Left lung (tissue), 10 donors: ENCODE data around the gene ZNF76. TPM values are rescaled to one million over a fixed set of nuclear protein-coding genes. Genes with fewer than 3 reads are reported as not detected.
"Not testable (repeated sequence)": the region's sequence is repeated elsewhere in the genome, so short reads cannot be mapped to it uniquely, and the experiment has no call there.

ENCODE experiments used
- ATAC-seq: fragments of 200-7000 bp; cut with Tn5 transposase; one replicate; pipeline ENCODE4 v1.9.1; 2020; ENCODE audit warnings: moderate library complexity
- DNase-seq, 4 donors: peaks; one replicate each; pipeline ENCODE4 v3.0.0-alpha.2; 2013 to 2020
- H3K27ac ChIP-seq, 2 donors: fragments of 200-600 bp; sonication (generic) in 1 of 2; one replicate each; pipeline versions ENCODE4 v1.5.0 to v1.8.0; 2020 to 2021
- H3K27me3 ChIP-seq, 2 donors: fragments of 200-600 bp; sonication (generic) in 1 of 2; one replicate each; pipeline versions ENCODE4 v1.5.0 to v1.8.0; 2020 to 2021
- H3K36me3 ChIP-seq, 2 donors: fragments of 200-600 bp; sonication (generic) in 1 of 2; one replicate each; pipeline versions ENCODE4 v1.5.0 to v1.8.0; 2020 to 2021
- H3K4me1 ChIP-seq, 2 donors: fragments of 200-600 bp; one replicate each; pipeline ENCODE4 v1.8.0; 2021
- H3K4me3 ChIP-seq, 2 donors: fragments of 200-600 bp; sonication (generic) in 1 of 2; one replicate each; pipeline versions ENCODE4 v1.5.0 to v1.8.0; 2020 to 2021; ENCODE audit warnings: mild to moderate bottlenecking in 1 of 2
- H3K9me3 ChIP-seq, 2 donors: fragments of 200-600 bp; sonication (generic) in 1 of 2; one replicate each; pipeline versions ENCODE4 v1.5.0 to v1.8.0; 2020 to 2021
- intact Hi-C, 2 donors: fragments of 100-400 bp; cut with DNase I; formaldehyde crosslinking; loops; one replicate each; pipeline versions ENCODE4 v1.11.2 to v1.14.2; 2022
- polyA plus RNA-seq, 6 donors: library from polyadenylated mRNA; unstranded; fragments of 120-200 nt; gene quantifications; one replicate each; pipeline ENCODE4 v1.2.1, GENCODE V29; 2013; ENCODE audit not compliant: insufficient read length in 6 of 6
- total RNA-seq, 2 donors: library from RNA; stranded (reverse); fragmentation: NEBNext Ultra II Directional; extraction: Animal tissue kit (Norgen Biotek cat#: 25700); gene quantifications; one replicate each; pipeline ENCODE4 v1.2.1, GENCODE V29; 2021
- TF ChIP-seq, protein P1 (sequence below), 2 donors: fragments of 200-600 bp; sonication (generic) in 1 of 2; IDR thresholded peaks; one replicate each; pipeline versions ENCODE4 v1.5.0 to v1.8.0; 2021; ENCODE audit warnings: antibody characterized with exemption in 2 of 2
- donor health status: DM: no; HTN: yes; CAD: no.
- donor health status: DM: no; HTN: no; CAD: no.

The ZNF76 gene
- total and polyA plus RNA-seq, 8 donors = 28.3 to 44.4 (median 41.0) TPM

DNA sequence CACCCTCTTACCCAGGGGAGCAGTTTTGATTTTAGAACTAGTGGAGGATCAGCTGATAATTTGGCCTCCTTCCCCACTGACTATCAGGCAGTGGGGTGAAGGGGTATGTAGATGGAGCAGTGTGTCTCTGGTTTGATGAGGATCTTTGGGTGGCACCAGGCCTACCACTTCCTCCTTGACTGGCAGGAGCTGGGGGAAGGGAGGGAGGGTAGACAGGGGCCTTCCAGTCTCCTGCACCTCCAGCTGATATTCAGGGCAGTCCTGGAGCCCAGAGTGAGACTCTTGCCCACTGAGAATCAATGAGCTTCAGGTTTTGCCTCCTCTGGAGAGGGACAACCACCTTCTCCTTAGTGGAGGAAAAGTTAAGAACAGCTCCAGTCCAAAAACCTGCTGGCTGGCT lies 41.3 kb downstream of the ZNF76 start:
- Histone ChIP-seq H3K27ac (peak overlapping the region in 1 of 2 donors; percentile 94), H3K36me3 (peaks cover 0 to 6% of the 10 kb centered on the region in 2 donors), H3K4me1 (peaks cover 3 to 84% of the 10 kb centered on the region in 2 donors), H3K27me3 (no peaks in the 10 kb centered on the region), H3K4me3 (no peak overlapping the region), H3K9me3 (no peaks in the 10 kb centered on the region)
- intact Hi-C loops = no loop called here
- TF ChIP-seq, protein P1, sequence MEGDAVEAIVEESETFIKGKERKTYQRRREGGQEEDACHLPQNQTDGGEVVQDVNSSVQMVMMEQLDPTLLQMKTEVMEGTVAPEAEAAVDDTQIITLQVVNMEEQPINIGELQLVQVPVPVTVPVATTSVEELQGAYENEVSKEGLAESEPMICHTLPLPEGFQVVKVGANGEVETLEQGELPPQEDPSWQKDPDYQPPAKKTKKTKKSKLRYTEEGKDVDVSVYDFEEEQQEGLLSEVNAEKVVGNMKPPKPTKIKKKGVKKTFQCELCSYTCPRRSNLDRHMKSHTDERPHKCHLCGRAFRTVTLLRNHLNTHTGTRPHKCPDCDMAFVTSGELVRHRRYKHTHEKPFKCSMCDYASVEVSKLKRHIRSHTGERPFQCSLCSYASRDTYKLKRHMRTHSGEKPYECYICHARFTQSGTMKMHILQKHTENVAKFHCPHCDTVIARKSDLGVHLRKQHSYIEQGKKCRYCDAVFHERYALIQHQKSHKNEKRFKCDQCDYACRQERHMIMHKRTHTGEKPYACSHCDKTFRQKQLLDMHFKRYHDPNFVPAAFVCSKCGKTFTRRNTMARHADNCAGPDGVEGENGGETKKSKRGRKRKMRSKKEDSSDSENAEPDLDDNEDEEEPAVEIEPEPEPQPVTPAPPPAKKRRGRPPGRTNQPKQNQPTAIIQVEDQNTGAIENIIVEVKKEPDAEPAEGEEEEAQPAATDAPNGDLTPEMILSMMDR (IDR thresholded peaks at IDR 0.05) = no peak
- DNase-seq (no peak), ATAC-seq (no peak)

GRCh38 chr6:35302604-35303241 lies 43.2 kb downstream of the ZNF76 start:
- Histone ChIP-seq H3K27ac (peak overlapping the region; percentile 59 to 94), H3K9me3 (no peaks in the 10 kb centered on the region), H3K4me3 (peak overlapping the region in 1 of 2 donors; percentile 22), H3K36me3 (no peaks in the 10 kb centered on the region), H3K4me1 (peaks cover 2 to 70% of the 10 kb centered on the region in 2 donors), H3K27me3 (no peaks in the 10 kb centered on the region)
- TF ChIP-seq, protein P1 (IDR thresholded peaks at IDR 0.05) = no peak
- ATAC-seq (peak; percentile 74), DNase-seq (peak in 2 of 4 donors; percentile 67 to 85)
- intact Hi-C loops = no loop called here

GRCh38 chr6:35304299-35304698 lies 44.8 kb downstream of the ZNF76 start:
- Histone ChIP-seq H3K36me3 (no peaks in the 10 kb centered on the region), H3K27ac (no peak overlapping the region), H3K4me1 (peaks cover 0 to 54% of the 10 kb centered on the region in 2 donors), H3K27me3 (no peaks in the 10 kb centered on the region), H3K9me3 (no peaks in the 10 kb centered on the region), H3K4me3 (no peak overlapping the region)
- no peak for ATAC-seq
- intact Hi-C loops = no loop called here
- TF ChIP-seq, protein P1 (IDR thresholded peaks at IDR 0.05) = no peak
- no peak for DNase-seq

- DNase-seq (no peak), ATAC-seq (no peak)
- Histone ChIP-seq H3K36me3 (no peaks in the 10 kb centered on the region), H3K4me3 (no peak overlapping the region), H3K4me1 (peaks cover 0 to 47% of the 10 kb centered on the region in 2 donors), H3K9me3 (no peaks in the 10 kb centered on the region), H3K27ac (no peak overlapping the region), H3K27me3 (no peaks in the 10 kb centered on the region)
- intact Hi-C loops = no loop called here
- TF ChIP-seq, protein P1 (IDR thresholded peaks at IDR 0.05) = no peak
Observed at GRCh38 chr6:35305117-35305516, 45.6 kb downstream of the ZNF76 start.

GRCh38 chr6:35307138-35307537 lies 47.6 kb downstream of the ZNF76 start:
- intact Hi-C loops, DNase-seq, H3K36me3 ChIP-seq, H3K4me3 ChIP-seq, ATAC-seq, H3K27ac ChIP-seq, H3K27me3 ChIP-seq, H3K9me3 ChIP-seq: not testable (repeated sequence)
- H3K4me1 ChIP-seq = peaks cover 0 to 47% of the 10 kb centered on the region in 2 donors

DNA sequence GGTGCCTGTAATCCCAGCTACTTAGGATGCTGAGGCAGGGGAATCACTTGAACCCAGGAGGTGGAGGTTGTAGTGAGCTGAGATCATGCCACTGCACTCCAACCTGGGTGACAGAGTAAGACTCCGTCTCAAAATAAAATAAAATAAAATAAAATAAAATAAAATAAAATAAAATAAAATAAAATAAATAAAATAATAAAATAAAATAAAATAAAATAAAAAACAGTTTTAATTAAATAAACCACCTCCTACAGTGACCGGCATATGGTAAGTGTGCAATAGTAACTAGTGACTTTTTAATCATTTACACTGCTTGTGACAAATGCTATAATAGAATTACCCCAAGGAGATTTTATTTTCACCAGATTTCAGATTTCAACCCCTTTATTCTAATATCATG lies 49.0 kb downstream of the ZNF76 start:
- H3K36me3 ChIP-seq, H3K27me3 ChIP-seq, DNase-seq, ATAC-seq, H3K4me3 ChIP-seq, intact Hi-C loops, H3K9me3 ChIP-seq, H3K27ac ChIP-seq: not testable (repeated sequence)
- H3K4me1 ChIP-seq = peaks cover 0 to 49% of the 10 kb centered on the region in 2 donors
